ENCODE measurements around the gene FGD3.

DNA sequence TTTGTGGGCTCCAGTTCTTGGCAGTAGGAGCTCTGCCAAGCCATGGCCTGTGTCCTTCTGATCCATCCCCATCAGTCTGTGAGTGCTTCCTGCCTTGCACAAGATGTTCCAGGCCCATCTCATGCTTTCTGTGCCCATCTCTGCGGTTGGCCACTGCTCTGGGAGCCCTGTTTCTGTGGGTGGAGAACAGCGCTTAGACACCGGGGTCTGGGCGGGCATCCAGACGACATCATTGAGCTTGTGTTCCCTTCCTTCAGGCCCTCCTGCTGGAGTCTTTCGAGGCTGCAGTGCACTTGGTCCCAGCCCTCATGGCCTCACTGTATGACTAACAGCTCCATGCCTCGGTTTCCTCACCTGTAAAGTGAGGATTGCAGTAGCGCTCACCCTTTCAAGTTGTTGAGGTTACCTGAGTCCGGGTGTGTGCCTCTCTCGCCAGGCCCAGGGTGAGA lies 133.8 kb downstream of the FGD3 start:
- TF ChIP-seq CTCF (IDR thresholded peaks at IDR 0.05) (no peak), ZFX (IDR thresholded peaks at IDR 0.05; ENCODE audit: borderline replicate concordance) (no peak)
